Measurements from ENCODE around the gene FER1L5.

FER1L5 gene

DNA sequence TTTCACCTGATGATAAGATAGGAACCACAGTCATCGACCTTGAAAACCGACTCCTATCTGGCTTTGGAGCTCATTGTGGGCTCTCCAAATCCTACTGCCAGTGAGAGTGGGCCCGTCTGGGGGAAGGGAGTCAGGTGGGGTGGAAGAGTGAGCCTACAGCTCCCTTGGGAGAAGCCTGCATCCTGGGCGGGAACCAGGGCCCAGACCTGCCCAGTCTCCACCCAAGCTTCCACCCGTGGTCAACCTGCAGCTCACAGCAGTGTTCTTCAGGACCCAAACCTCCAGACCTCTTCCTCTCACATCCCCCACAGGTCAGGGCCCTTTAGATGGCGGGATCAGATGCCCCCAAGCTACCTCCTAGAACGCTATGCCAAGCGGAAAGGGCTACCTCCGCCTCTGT, 57.1 kb downstream of the FER1L5 start:
- no peak for DNase-seq (ENCODE audit: low spot score)
- H3K27ac ChIP-seq: no peak overlapping the region
- TF ChIP-seq, protein P1, sequence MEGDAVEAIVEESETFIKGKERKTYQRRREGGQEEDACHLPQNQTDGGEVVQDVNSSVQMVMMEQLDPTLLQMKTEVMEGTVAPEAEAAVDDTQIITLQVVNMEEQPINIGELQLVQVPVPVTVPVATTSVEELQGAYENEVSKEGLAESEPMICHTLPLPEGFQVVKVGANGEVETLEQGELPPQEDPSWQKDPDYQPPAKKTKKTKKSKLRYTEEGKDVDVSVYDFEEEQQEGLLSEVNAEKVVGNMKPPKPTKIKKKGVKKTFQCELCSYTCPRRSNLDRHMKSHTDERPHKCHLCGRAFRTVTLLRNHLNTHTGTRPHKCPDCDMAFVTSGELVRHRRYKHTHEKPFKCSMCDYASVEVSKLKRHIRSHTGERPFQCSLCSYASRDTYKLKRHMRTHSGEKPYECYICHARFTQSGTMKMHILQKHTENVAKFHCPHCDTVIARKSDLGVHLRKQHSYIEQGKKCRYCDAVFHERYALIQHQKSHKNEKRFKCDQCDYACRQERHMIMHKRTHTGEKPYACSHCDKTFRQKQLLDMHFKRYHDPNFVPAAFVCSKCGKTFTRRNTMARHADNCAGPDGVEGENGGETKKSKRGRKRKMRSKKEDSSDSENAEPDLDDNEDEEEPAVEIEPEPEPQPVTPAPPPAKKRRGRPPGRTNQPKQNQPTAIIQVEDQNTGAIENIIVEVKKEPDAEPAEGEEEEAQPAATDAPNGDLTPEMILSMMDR (conservative IDR thresholded peaks at IDR 0.05; ENCODE audit: low read depth): no peak
- CTCF ChIA-PET: no interaction called here
- POLR2A ChIA-PET (ENCODE audit: low non-redundant PET): interaction anchor here (0.6 kb wide), 1 partner anchor 365 kb away, joined by 6 read pairs; no protein-coding TSS in a partner anchor

DNA sequence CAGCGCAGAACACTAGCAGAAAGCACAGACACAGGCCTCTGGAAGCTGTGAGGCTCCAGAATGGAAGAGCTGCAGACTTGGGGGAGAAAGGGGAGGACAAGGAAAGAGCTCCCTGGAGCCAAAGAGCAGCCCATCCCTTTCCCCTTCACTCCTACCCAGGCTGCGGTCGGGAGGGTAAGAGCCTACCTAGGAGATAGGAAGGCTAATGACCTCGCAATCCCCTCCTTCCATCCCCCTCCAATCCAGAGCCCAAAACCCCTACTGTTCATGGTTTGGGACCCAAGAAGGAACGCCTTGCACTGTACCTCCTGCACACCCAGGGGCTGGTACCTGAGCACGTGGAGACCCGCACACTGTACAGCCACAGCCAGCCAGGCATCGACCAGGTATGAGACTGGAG, 57.5 kb downstream of the FER1L5 start:
- TF ChIP-seq, protein P1 (conservative IDR thresholded peaks at IDR 0.05; ENCODE audit: low read depth): no peak
- CTCF ChIA-PET: interaction anchor here (0.5 kb wide), 1 partner anchor 176 kb away, joined by 3 read pairs; no protein-coding TSS in a partner anchor
- H3K27ac ChIP-seq: no peak overlapping the region
- POLR2A ChIA-PET (ENCODE audit: low non-redundant PET): no interaction called here
- no peak for DNase-seq (ENCODE audit: low spot score)

DNA sequence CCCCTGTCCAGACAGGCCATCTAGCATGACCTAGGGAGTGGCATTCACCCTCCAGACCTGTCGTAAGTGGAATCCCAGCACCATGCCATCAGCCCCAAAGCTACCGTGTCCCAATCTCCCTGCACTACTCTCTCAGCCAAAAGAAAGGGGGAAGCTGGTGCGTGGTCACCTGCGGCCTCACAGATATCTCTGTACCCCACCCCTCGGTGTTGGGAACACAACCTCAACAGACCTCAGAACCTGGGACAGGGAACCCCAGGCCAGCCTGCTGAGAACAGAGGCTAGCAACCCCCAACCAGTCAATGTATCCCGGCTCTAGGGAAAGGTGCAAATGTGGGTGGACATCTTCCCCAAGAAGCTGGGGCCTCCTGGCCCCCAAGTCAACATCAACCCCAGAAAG, 59.1 kb downstream of the FER1L5 start:
- TF ChIP-seq, protein P1 (conservative IDR thresholded peaks at IDR 0.05; ENCODE audit: low read depth): no peak
- no peak for DNase-seq (ENCODE audit: low spot score)
- CTCF ChIA-PET: interaction anchor here (0.6 to 1.5 kb wide), 2 partner anchors 12 to 1182 kb away, joined by 3 to 4 read pairs; no protein-coding TSS in a partner anchor
- POLR2A ChIA-PET (ENCODE audit: low non-redundant PET): interaction anchor here (0.5 to 0.6 kb wide), 2 partner anchors 31 to 36 kb away, joined by 3 read pairs; no protein-coding TSS in a partner anchor
- H3K27ac ChIP-seq: no peak overlapping the region

DNA sequence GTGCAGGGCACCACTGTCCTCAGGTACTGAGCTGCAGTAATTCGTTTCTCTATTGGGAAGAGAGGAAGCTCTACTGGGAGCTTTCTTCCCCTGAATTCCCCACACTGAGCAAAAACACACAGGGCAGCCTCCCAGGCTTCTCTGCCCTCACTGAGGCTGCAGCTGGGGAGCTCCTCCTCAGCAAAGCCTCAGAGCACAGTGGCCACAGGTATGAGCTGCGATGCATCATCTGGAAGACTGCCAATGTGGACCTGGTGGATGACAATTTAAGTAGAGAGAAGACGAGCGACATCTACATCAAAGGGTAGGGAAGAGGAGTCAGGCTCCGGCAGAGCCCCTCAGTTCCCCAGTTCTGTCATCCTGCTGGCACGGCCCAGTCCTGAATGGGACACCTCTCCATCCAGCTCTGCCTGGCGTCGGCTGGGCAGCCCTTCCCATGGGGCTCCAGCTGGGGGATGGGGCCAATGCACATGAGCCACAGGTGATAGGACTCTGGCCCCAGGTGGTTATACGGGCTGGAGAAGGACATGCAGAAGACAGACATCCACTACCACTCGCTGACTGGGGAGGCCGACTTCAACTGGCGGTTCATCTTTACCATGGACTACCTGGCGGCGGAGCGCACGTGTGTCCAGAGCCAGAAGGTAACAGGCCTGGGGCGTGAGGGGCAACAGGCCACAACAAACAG, 59.7 kb downstream of the FER1L5 start:
- DNase-seq (ENCODE audit: low spot score): peak; percentile 42
- CTCF ChIA-PET: interaction anchor here (1.5 kb wide), 1 partner anchor 11 kb away, joined by 4 read pairs; no protein-coding TSS in a partner anchor
- TF ChIP-seq, protein P1 (conservative IDR thresholded peaks at IDR 0.05; ENCODE audit: low read depth): no peak
- POLR2A ChIA-PET (ENCODE audit: low non-redundant PET): interaction anchor here (0.5 to 0.6 kb wide), 3 partner anchors 31 to 166 kb away, joined by 3 read pairs; no protein-coding TSS in a partner anchor
- no peak overlapping the region for H3K27ac ChIP-seq

DNA sequence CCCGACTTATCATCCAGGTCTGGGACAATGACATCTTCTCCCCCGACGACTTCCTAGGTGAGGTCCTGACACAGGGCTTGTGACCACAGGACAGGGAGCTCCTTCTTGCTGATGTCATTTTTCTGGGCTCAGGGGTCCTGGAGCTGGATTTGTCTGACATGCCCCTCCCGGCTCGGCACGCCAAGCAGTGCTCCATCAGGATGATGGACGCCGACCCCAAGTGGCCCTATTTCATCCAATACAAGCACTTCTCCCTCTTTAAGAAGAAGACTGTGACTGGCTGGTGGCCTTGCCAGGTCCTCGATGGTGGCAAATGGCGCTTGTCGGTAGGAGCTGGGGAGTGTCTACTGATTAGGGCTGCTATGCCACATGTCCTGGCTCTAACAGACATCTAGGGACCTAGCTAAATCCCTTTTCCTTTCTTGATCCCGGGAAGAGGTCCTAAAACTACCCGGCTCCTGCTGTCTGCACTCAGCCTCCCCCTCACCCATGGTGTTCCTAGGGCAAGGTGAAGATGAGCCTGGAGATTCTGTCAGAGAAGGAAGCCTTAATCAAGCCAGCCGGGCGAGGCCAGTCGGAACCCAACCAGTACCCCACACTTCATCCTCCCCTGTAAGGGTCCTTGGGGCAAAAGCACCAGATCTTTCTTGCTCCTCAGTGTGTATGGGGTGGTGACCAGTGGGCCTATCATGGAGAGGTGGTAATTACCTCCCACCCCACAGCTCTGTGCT, 60.6 kb downstream of the FER1L5 start:
- ChIA-PET CTCF (interaction anchor here (1.5 kb wide), 1 partner anchor 10 kb away, joined by 4 read pairs; no protein-coding TSS in a partner anchor), POLR2A (ENCODE audit: low non-redundant PET) (no interaction called here)
- no peak for DNase-seq (ENCODE audit: low spot score)
- H3K27ac ChIP-seq: no peak overlapping the region
- TF ChIP-seq, protein P1 (conservative IDR thresholded peaks at IDR 0.05; ENCODE audit: low read depth): no peak

DNA sequence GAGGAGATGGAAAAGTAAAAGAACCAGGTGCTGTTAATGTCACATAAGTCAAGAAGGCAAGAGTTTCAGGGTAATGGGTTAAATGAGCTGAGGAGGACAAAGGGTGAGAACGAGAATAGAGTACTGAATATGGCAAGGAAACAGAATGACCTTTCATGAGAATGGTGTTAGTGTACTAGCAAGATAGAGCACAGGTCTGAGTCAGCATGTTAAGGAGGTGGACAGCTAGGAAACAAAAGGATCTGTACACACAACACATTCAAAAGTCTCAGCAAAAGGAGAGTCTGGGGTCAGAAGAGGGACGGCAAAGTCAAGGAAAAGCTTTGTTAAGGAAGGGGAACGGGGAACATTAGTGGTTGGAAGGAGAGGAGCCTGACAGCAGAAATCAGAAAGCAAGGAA, 68.4 kb downstream of the FER1L5 start:
- TF ChIP-seq, protein P1 (conservative IDR thresholded peaks at IDR 0.05; ENCODE audit: low read depth): no peak
- no peak for DNase-seq (ENCODE audit: low spot score)
- CTCF ChIA-PET: interaction anchor here (0.7 kb wide), 1 partner anchor 401 kb away, joined by 3 read pairs; no protein-coding TSS in a partner anchor
- POLR2A ChIA-PET (ENCODE audit: low non-redundant PET): no interaction called here
- no peak overlapping the region for H3K27ac ChIP-seq

All from RWPE1 (cell line).